ENCODE data around the gene MRPL19.
"Not testable (repeated sequence)": the region's sequence is repeated elsewhere in the genome, so short reads cannot be mapped to it uniquely, and the experiment has no call there.

- TF ChIP-seq, protein P1, sequence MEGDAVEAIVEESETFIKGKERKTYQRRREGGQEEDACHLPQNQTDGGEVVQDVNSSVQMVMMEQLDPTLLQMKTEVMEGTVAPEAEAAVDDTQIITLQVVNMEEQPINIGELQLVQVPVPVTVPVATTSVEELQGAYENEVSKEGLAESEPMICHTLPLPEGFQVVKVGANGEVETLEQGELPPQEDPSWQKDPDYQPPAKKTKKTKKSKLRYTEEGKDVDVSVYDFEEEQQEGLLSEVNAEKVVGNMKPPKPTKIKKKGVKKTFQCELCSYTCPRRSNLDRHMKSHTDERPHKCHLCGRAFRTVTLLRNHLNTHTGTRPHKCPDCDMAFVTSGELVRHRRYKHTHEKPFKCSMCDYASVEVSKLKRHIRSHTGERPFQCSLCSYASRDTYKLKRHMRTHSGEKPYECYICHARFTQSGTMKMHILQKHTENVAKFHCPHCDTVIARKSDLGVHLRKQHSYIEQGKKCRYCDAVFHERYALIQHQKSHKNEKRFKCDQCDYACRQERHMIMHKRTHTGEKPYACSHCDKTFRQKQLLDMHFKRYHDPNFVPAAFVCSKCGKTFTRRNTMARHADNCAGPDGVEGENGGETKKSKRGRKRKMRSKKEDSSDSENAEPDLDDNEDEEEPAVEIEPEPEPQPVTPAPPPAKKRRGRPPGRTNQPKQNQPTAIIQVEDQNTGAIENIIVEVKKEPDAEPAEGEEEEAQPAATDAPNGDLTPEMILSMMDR (IDR thresholded peaks at IDR 0.05), result not testable (repeated sequence)
- TF ChIP-seq POLR2A (IDR thresholded peaks at IDR 0.05), result not testable (repeated sequence)
These were observed 36.8 kb downstream of the MRPL19 start for GRCh38 chr2:75683430-75683829.

All from thyroid gland (tissue), 4 donors.